ENCODE results near the gene SIL1. TPM values are rescaled to one million over a fixed set of nuclear protein-coding genes. Genes with fewer than 3 reads are reported as not detected.
A peak's percentile ranks its signal among the peaks of the same experiment; 100 is the strongest.

SIL1 gene
- polyA plus RNA-seq, 2 of the 4 experiments (the other 2 are of a cell fraction) = 27.6 to 45.5 TPM

DNA sequence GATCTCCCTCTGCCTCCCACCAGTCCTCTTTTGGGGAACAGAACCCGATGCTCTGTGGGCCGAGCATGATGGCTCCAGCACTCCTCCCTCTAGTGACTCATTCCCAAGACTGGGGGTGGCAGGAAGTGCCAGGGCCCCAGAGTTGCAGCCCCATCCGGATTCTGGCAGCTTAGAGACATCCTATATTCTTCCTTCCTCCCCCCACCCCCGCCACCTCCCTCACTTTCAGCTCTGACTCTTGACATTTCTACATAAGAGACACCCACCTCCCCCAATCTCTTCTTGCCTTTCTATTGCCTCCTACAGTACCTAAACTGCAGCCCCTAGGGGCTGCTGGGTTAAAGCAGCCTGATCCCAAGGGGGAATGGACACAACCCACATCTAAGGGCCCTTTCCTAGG, 48.2 kb upstream of the SIL1 start:
- ChIA-PET POLR2A (no interaction called here), CTCF (interaction anchor here (1.3 to 3.5 kb wide), 3 partner anchors 11 to 15 kb away, joined by 3 to 20 read pairs (median 4); no protein-coding TSS in a partner anchor)
- TF ChIP-seq KDM1A (IDR thresholded peaks at IDR 0.05; ENCODE audit: low read depth) (no peak), NR3C1 (IDR thresholded peaks at IDR 0.05) (no peak), TP53 (CRISPR knock-in tag; IDR thresholded peaks at IDR 0.05) (no peak), HMGXB4 (CRISPR knock-in tag; IDR thresholded peaks at IDR 0.05; ENCODE audit: borderline replicate concordance) (no peak), ATOH8 (CRISPR knock-in tag; IDR thresholded peaks at IDR 0.05; ENCODE audit: low read depth) (no peak), CEBPB (IDR thresholded peaks at IDR 0.05) (no peak), CBX2 (IDR thresholded peaks at IDR 0.05; ENCODE audit: borderline replicate concordance, low read depth) (no peak), EHF (CRISPR knock-in tag; IDR thresholded peaks at IDR 0.05) (no peak), HOXA7 (CRISPR knock-in tag; IDR thresholded peaks at IDR 0.05) (no peak), MAFK (IDR thresholded peaks at IDR 0.05; ENCODE audit: partially characterized antibody) (no peak), NFE2L2 (conservative IDR thresholded peaks at IDR 0.05; ENCODE audit: low read length) (no peak), HOXB5 (CRISPR knock-in tag; IDR thresholded peaks at IDR 0.05) (no peak), ZFP36 (IDR thresholded peaks at IDR 0.05; ENCODE audit: borderline replicate concordance, partially characterized antibody) (no peak), EHMT2 (IDR thresholded peaks at IDR 0.05; ENCODE audit: low read depth) (no peak), POLR2AphosphoS2 (conservative IDR thresholded peaks at IDR 0.05; ENCODE audit: low read length) (no peak), CHD2 (IDR thresholded peaks at IDR 0.05; ENCODE audit: low read length, partially characterized antibody) (no peak), NPAS2 (CRISPR knock-in tag; IDR thresholded peaks at IDR 0.05; ENCODE audit: borderline replicate concordance) (no peak), CBX8 (IDR thresholded peaks at IDR 0.05) (no peak)
- TF ChIP-seq, protein P1, sequence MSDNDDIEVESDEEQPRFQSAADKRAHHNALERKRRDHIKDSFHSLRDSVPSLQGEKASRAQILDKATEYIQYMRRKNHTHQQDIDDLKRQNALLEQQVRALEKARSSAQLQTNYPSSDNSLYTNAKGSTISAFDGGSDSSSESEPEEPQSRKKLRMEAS (IDR thresholded peaks at IDR 0.05) = no peak
- TF ChIP-seq, protein P2, sequence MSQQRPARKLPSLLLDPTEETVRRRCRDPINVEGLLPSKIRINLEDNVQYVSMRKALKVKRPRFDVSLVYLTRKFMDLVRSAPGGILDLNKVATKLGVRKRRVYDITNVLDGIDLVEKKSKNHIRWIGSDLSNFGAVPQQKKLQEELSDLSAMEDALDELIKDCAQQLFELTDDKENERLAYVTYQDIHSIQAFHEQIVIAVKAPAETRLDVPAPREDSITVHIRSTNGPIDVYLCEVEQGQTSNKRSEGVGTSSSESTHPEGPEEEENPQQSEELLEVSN (IDR thresholded peaks at IDR 0.05; ENCODE audit: borderline replicate concordance, low read depth) = no peak
- DNase-seq (ENCODE audit: low read depth in 1 of 2, low spot score in 1 of 2) = no peak
- peak overlapping the region; percentile 10 to 31; a peak in 1 of 6 replicates for H3K27ac ChIP-seq
- H3K4me1 ChIP-seq = peaks cover 8% of the 10 kb centered on the region; the same call in 1 of the 3 replicates
- H3K4me3 ChIP-seq = no peak overlapping the region
- ATAC-seq = peak; percentile 70 to 72; a peak in 5 of 6 replicates
- no peak for FAIRE-seq
- H3K4me2 ChIP-seq = peak overlapping the region; percentile 32; the same call in 1 of the 3 replicates
- no peaks in the 10 kb centered on the region for H3K9me3 ChIP-seq
- WGBS (ENCODE audit: missing lambda C conversion rate) = 34% methylated on average over 3 of the region's 4 CpGs

GRCh38 chr5:139245637-139246339, 47.6 kb upstream of the SIL1 start:
- no peak for ATAC-seq
- Histone ChIP-seq H3K4me1 (peaks cover 8% of the 10 kb centered on the region; the same call in 1 of the 3 replicates), H3K9me3 (no peaks in the 10 kb centered on the region), H3K27ac (peak overlapping the region in 1 of 2 experiments; percentile 10; a peak in 1 of 6 replicates), H3K4me3 (no peak overlapping the region), H3K4me2 (peak overlapping the region; percentile 32; the same call in 1 of the 3 replicates)
- no peak for FAIRE-seq
- DNase-seq (ENCODE audit: low read depth in 1 of 2, low spot score in 1 of 2) = no peak
- CTCF ChIA-PET = interaction anchor here (1.3 to 3.5 kb wide), 3 partner anchors 11 to 16 kb away, joined by 3 to 20 read pairs (median 4); no protein-coding TSS in a partner anchor
- POLR2A ChIA-PET = interaction anchor here (0.6 kb wide), 1 partner anchor 428 kb away, joined by 3 read pairs; no protein-coding TSS in a partner anchor
- no peak for TF ChIP-seq ZNF302 (CRISPR knock-in tag; IDR thresholded peaks at IDR 0.05)
- TF ChIP-seq EHMT2 (IDR thresholded peaks at IDR 0.05; ENCODE audit: low read depth) = no peak

Measured in A549 (cell line).